Astrocyte (in vitro differentiated cells and primary cell): ENCODE data around the gene KCNQ4.

Experiments used
- CTCF ChIP-seq: IDR thresholded peaks from 2 replicates; pipeline ENCODE4 v1.5.1; 2011; ENCODE audit warnings: low read depth, mild to moderate bottlenecking, inconsistent platforms, low read length, moderate library complexity; ENCODE audit not compliant: insufficient read depth
- EZH2 ChIP-seq: IDR thresholded peaks from 2 replicates; pipeline ENCODE4 v1.6.1; 2012; ENCODE audit warnings: mild to moderate bottlenecking, low read length, inconsistent platforms; ENCODE audit not compliant: insufficient read depth

- TF ChIP-seq CTCF (no peak), EZH2 (no peak)
These were observed 15.8 kb downstream of the KCNQ4 start for GRCh38 chr1:40799351-40799867.
